Panc1 (cell line): Measurements from ENCODE around the gene CDC42EP5. TPM values are rescaled to one million over a fixed set of nuclear protein-coding genes. Genes with fewer than 3 reads are reported as not detected.

Source experiments
- ATAC-seq: fragments of 200-7000 bp; cut with Tn5 transposase; 2 replicates; pipeline ENCODE4 v1.9.1; 2020; ENCODE audit warnings: mild to moderate bottlenecking, moderate library complexity
- BruUV-seq: library from RNA; stranded (reverse); fragments of 400-500 nt; replicated peaks from 2 replicates; lab custom pipeline; 2021; lab: Mats Ljungman, UMichigan
- CTCF ChIA-PET: fragments of 300-600 bp; sonication (Branson Sonifier 250); formaldehyde crosslinking; loops from one replicate; lab custom pipeline; 2022; ENCODE audit warnings: antibody characterized with exemption; lab: Charles Lee
- POLR2A ChIA-PET: fragments of 300-600 bp; sonication (Branson Sonifier 250); formaldehyde crosslinking; loops from one replicate; lab custom pipeline; 2022; ENCODE audit warnings: antibody characterized with exemption; lab: Charles Lee
- DNase-seq: peaks from one replicate; pipeline ENCODE4 v3.0.0-alpha.2; 2010; ENCODE audit warnings: low read depth, low spot score
- H3K27ac ChIP-seq: 2 replicates; pipeline ENCODE4 v1.5.1; 2011; ENCODE audit warnings: mild to moderate bottlenecking, low read length, inconsistent platforms
- H3K27me3 ChIP-seq: fragments of 200-500 bp; sonication (Bioruptor generic); 2 replicates; pipeline ENCODE4 v1.6.0; 2014; ENCODE audit warnings: low read length, inconsistent platforms; ENCODE audit not compliant: control insufficient read depth, insufficient read depth
- H3K36me3 ChIP-seq: fragments of 200-500 bp; sonication (Bioruptor generic); 2 replicates; pipeline ENCODE4 v1.5.1; 2014; ENCODE audit warnings: inconsistent platforms, mild to moderate bottlenecking, low read length, moderate library complexity; ENCODE audit not compliant: control insufficient read depth, insufficient read depth
- H3K4me1 ChIP-seq: 2 replicates; pipeline ENCODE4 v1.5.1; 2011; ENCODE audit warnings: inconsistent platforms, mild to moderate bottlenecking, low read length, moderate library complexity; ENCODE audit not compliant: control insufficient read depth, insufficient read depth
- H3K4me3 ChIP-seq, 2 experiments: 2 replicates each; pipeline ENCODE4 v1.5.1; 2011 to 2012; ENCODE audit warnings: low read depth in 2 of 2, low read length in 2 of 2, mild to moderate bottlenecking in 2 of 2, inconsistent platforms in 1 of 2, moderate library complexity in 1 of 2
- H3K9me3 ChIP-seq: fragments of 200-500 bp; sonication (Bioruptor generic); 2 replicates; pipeline ENCODE4 v1.5.1; 2014; ENCODE audit warnings: low read depth, mild to moderate bottlenecking, inconsistent platforms, low read length, moderate library complexity; ENCODE audit not compliant: control insufficient read depth, insufficient read depth
- POLR2AphosphoS5 ChIP-seq: IDR thresholded peaks from 2 replicates; pipeline ENCODE4 v1.6.1; 2012; ENCODE audit warnings: mild to moderate bottlenecking, low read depth, low read length, moderate library complexity
- SIN3A ChIP-seq: IDR thresholded peaks from 2 replicates; pipeline ENCODE4 v1.6.1; 2012; ENCODE audit warnings: low read depth, mild to moderate bottlenecking, low read length, moderate library complexity, borderline replicate concordance; ENCODE audit not compliant: insufficient read depth
- TCF7L2 ChIP-seq: IDR thresholded peaks from 2 replicates; pipeline ENCODE4 v1.6.1; 2011; ENCODE audit warnings: mild to moderate bottlenecking, low read depth, low read length, inconsistent platforms
- in situ Hi-C: cut with HindIII; loops from 2 replicates; pipeline ENCODE4 v1.10.0; 2016; ENCODE audit warnings: low sequenced_read_pairs, low pct_unique_long_range_greater_than_20kb
- intact Hi-C: fragments of 100-400 bp; cut with micrococcal nuclease; formaldehyde crosslinking; loops from one replicate; pipeline ENCODE4 v1.10.0; 2022; ENCODE audit not compliant: unreplicated experiment
- total RNA-seq: library from RNA; stranded (reverse); gene quantifications from one replicate; pipeline ENCODE4 v1.2.1, GENCODE V29; 2021; ENCODE audit not compliant: unreplicated experiment
- TF ChIP-seq, protein P1 (sequence below), 2 experiments: IDR thresholded peaks; 2 replicates each; pipeline ENCODE4 v1.6.1; 2011 to 2012; ENCODE audit warnings: low read depth in 2 of 2, control low read depth in 1 of 2, low read length in 1 of 2, mild to moderate bottlenecking in 1 of 2, moderate library complexity in 1 of 2; ENCODE audit not compliant: insufficient read depth in 1 of 2
- TF ChIP-seq, protein P2 (sequence below): fragments of 450-650 bp; IDR thresholded peaks from 2 replicates; pipeline ENCODE4 v1.5.1; 2017; ENCODE audit warnings: mild to moderate bottlenecking

The CDC42EP5 gene
- total RNA-seq, 1 experiment from 2014 or later: 7.1 TPM

DNA sequence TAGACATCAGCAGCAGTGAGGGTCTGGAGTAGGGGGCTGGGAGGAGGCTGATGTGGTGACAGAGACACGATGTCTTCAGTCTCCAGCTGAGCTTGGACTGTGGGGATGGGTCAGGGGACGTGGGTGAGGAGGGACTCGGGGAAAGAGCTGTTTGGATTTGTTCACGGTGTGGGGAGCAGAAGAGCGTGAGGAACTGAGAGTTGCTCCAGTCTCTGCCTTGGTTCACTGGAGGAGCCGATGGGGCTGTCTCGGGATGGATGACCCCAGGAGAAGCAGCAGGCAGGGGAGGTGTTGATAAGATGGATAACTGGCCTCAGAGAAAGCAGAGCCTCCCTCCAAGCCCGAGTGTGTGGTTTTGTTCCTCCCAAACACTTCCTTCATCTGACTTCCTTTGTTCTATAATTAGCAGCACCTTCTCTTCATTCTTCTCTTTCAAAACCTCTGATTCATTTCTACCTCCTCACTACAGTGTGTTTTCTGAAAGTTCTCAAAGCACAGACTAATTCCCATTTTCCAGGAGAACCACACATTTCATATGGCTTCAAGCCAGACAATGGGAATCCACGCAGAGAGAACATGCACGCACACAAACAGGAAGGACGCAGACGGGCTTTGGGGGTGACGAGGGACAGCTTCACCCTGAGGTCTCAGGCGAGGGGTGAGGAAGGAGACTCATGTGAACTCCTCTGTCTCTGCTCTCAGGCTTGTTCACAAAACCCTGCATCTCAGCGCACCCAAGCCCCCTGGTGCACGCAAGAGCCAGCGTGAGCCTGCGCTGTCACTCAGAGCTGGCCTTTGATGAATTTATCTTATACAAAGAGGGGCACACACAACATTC, 48.1 kb upstream of the CDC42EP5 start:
- CTCF ChIA-PET: no interaction called here
- no peaks in the 10 kb centered on the region for H3K9me3 ChIP-seq
- ATAC-seq (no peak), DNase-seq (no peak)
- H3K36me3 ChIP-seq: no peaks in the 10 kb centered on the region
- TF ChIP-seq, protein P1, sequence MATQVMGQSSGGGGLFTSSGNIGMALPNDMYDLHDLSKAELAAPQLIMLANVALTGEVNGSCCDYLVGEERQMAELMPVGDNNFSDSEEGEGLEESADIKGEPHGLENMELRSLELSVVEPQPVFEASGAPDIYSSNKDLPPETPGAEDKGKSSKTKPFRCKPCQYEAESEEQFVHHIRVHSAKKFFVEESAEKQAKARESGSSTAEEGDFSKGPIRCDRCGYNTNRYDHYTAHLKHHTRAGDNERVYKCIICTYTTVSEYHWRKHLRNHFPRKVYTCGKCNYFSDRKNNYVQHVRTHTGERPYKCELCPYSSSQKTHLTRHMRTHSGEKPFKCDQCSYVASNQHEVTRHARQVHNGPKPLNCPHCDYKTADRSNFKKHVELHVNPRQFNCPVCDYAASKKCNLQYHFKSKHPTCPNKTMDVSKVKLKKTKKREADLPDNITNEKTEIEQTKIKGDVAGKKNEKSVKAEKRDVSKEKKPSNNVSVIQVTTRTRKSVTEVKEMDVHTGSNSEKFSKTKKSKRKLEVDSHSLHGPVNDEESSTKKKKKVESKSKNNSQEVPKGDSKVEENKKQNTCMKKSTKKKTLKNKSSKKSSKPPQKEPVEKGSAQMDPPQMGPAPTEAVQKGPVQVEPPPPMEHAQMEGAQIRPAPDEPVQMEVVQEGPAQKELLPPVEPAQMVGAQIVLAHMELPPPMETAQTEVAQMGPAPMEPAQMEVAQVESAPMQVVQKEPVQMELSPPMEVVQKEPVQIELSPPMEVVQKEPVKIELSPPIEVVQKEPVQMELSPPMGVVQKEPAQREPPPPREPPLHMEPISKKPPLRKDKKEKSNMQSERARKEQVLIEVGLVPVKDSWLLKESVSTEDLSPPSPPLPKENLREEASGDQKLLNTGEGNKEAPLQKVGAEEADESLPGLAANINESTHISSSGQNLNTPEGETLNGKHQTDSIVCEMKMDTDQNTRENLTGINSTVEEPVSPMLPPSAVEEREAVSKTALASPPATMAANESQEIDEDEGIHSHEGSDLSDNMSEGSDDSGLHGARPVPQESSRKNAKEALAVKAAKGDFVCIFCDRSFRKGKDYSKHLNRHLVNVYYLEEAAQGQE (IDR thresholded peaks at IDR 0.05; ENCODE audit: insufficient read depth in 1 of 2, low read depth in 2 of 2, low read length in 1 of 2): no peak
- TF ChIP-seq, protein P2, sequence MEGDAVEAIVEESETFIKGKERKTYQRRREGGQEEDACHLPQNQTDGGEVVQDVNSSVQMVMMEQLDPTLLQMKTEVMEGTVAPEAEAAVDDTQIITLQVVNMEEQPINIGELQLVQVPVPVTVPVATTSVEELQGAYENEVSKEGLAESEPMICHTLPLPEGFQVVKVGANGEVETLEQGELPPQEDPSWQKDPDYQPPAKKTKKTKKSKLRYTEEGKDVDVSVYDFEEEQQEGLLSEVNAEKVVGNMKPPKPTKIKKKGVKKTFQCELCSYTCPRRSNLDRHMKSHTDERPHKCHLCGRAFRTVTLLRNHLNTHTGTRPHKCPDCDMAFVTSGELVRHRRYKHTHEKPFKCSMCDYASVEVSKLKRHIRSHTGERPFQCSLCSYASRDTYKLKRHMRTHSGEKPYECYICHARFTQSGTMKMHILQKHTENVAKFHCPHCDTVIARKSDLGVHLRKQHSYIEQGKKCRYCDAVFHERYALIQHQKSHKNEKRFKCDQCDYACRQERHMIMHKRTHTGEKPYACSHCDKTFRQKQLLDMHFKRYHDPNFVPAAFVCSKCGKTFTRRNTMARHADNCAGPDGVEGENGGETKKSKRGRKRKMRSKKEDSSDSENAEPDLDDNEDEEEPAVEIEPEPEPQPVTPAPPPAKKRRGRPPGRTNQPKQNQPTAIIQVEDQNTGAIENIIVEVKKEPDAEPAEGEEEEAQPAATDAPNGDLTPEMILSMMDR: no peak
- TF ChIP-seq TCF7L2 (no peak), POLR2AphosphoS5 (no peak), SIN3A (no peak)
- H3K27me3 ChIP-seq: peaks cover 9% of the 10 kb centered on the region
- no TSS peak for BruUV-seq
- H3K4me3 ChIP-seq: no peak overlapping the region
- H3K4me1 ChIP-seq: no peaks in the 10 kb centered on the region
- intact Hi-C loops: no loop called here
- in situ Hi-C loops: no loop called here
- no peak overlapping the region for H3K27ac ChIP-seq
- POLR2A ChIA-PET: no interaction called here

DNA sequence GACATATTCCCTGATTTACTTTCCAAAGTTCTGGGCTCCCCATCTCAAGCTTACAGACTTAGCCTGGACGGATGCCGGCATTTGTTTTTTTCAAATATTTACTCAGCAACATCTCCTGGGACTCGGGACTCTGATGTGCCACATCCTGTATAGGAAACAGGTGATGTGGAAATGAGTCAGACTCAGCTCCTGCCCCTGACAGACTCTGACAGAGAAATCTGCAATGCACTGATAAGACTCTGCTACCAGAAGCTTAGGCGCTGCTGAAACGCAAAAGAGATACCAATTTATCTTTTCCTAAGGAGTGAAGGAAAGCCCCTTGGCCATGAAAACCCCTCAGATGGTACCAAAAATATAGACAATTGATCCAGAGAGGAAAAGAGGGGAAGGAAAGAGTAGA, 45.7 kb upstream of the CDC42EP5 start:
- CTCF ChIA-PET: no interaction called here
- DNase-seq: peak; percentile 96
- ATAC-seq: peak; percentile 80
- in situ Hi-C loops: no loop called here
- no peaks in the 10 kb centered on the region for H3K9me3 ChIP-seq
- BruUV-seq: no TSS peak
- H3K27me3 ChIP-seq: peaks cover 12% of the 10 kb centered on the region; the same call in 1 of the 2 replicates
- intact Hi-C loops: no loop called here
- no peak overlapping the region for H3K27ac ChIP-seq
- TF ChIP-seq SIN3A (no peak), POLR2AphosphoS5 (no peak), TCF7L2 (no peak)
- TF ChIP-seq, protein P1 (IDR thresholded peaks at IDR 0.05; ENCODE audit: insufficient read depth in 1 of 2, low read depth in 2 of 2, low read length in 1 of 2): no peak
- TF ChIP-seq, protein P2: no peak
- H3K4me1 ChIP-seq: no peaks in the 10 kb centered on the region
- no peaks in the 10 kb centered on the region for H3K36me3 ChIP-seq
- H3K4me3 ChIP-seq: no peak overlapping the region
- POLR2A ChIA-PET: no interaction called here
